ENCODE results near the gene NANOS1.

DNA sequence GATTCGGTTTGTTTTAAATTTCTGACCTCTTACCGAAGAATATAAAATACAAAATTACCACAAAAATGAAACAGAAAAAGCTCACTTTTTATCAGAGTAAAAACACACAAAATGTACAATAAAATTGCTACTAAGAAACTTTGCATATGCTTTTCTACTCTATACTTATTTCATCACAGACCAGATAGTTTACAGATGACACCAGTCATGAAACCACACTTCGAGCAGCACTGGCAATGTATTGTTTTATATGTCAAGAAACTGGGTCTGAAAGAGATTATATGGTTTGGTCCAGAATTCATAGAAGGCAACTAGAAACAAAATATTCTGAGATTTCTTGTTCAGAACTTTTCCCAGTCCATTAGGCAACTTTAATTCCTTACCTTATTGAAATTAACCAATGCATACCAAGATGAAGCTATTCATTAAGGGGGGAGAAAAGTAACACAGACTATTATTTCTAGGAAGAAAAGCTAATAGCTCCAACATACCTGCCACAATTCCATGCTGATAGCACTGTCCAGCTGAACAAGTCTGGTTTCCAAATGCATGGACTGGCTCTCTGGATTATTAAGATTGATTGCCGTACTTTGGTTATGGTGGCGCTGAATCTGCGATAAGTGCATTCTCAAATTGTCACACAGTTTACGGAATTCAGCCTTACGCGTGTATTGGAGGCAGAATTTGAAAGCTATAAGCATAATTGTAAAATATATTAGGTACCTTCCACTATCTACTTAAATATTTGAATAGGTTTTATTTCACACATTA lies 41.1 kb downstream of the NANOS1 start:
- no peak for TF ChIP-seq ZFX (IDR thresholded peaks at IDR 0.05)
- TF ChIP-seq, protein P1, sequence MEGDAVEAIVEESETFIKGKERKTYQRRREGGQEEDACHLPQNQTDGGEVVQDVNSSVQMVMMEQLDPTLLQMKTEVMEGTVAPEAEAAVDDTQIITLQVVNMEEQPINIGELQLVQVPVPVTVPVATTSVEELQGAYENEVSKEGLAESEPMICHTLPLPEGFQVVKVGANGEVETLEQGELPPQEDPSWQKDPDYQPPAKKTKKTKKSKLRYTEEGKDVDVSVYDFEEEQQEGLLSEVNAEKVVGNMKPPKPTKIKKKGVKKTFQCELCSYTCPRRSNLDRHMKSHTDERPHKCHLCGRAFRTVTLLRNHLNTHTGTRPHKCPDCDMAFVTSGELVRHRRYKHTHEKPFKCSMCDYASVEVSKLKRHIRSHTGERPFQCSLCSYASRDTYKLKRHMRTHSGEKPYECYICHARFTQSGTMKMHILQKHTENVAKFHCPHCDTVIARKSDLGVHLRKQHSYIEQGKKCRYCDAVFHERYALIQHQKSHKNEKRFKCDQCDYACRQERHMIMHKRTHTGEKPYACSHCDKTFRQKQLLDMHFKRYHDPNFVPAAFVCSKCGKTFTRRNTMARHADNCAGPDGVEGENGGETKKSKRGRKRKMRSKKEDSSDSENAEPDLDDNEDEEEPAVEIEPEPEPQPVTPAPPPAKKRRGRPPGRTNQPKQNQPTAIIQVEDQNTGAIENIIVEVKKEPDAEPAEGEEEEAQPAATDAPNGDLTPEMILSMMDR (conservative IDR thresholded peaks at IDR 0.05) = no peak

All from C4-2B (cell line).